ENCODE results near the gene CHRNA3.

The CHRNA3 gene

GRCh38 chr15:78620527-78621421, at the start of gene CHRNA3:
TSS of gene CHRNA3 (minus strand) at chr15:78620996. CDS start at chr15:78620794, 202 bp downstream.
- no peak for DNase-seq

- DNase-seq, result no peak
Observed at GRCh38 chr15:78668987-78669386, 48.2 kb upstream of the CHRNA3 start.

GRCh38 chr15:78667578-78668236, 46.9 kb upstream of the CHRNA3 start:
- no peak for DNase-seq

GRCh38 chr15:78666010-78666409, 45.2 kb upstream of the CHRNA3 start:
- no peak for DNase-seq

- no peak for DNase-seq
Observed at GRCh38 chr15:78663703-78664102, 42.9 kb upstream of the CHRNA3 start.

GRCh38 chr15:78662028-78662427, 41.2 kb upstream of the CHRNA3 start:
- DNase-seq, result no peak

- DNase-seq, result no peak
Observed at GRCh38 chr15:78661001-78661400, 40.2 kb upstream of the CHRNA3 start.

GRCh38 chr15:78660584-78660983, 39.8 kb upstream of the CHRNA3 start:
- DNase-seq, result no peak

- DNase-seq, result no peak
Observed at GRCh38 chr15:78658823-78659222, 38.0 kb upstream of the CHRNA3 start.

- DNase-seq, result no peak
Observed at GRCh38 chr15:78654272-78654671, 33.5 kb upstream of the CHRNA3 start.

GRCh38 chr15:78651930-78652615, 31.3 kb upstream of the CHRNA3 start:
- no peak for DNase-seq

- no peak for DNase-seq
Observed at GRCh38 chr15:78651007-78651406, 30.2 kb upstream of the CHRNA3 start.

- no peak for DNase-seq
Observed at GRCh38 chr15:78650022-78650421, 29.2 kb upstream of the CHRNA3 start.

- no peak for DNase-seq
Observed at GRCh38 chr15:78645009-78645408, 24.2 kb upstream of the CHRNA3 start.

- DNase-seq, result no peak
Observed at GRCh38 chr15:78642331-78642730, 21.5 kb upstream of the CHRNA3 start.

- DNase-seq, result no peak
Observed at GRCh38 chr15:78641749-78642275, 21.0 kb upstream of the CHRNA3 start.

GRCh38 chr15:78641102-78641748, 20.4 kb upstream of the CHRNA3 start, which contains the start of gene CHRNB4:
TSS of gene CHRNB4 (minus strand) at chr15:78641210. CDS start at chr15:78641133, 77 bp downstream.
- DNase-seq, result no peak

GRCh38 chr15:78640527-78641101, 19.8 kb upstream of the CHRNA3 start:
- DNase-seq, result peak in 1 of 58 donors; percentile 30

- DNase-seq, result peak in 20 of 58 donors; percentile 1 to 38 (median 10)
Observed at GRCh38 chr15:78638658-78639314, 18.0 kb upstream of the CHRNA3 start.

- no peak for DNase-seq
Observed at GRCh38 chr15:78637776-78638435, 17.1 kb upstream of the CHRNA3 start.
